Measurements from ENCODE around the gene PCDHB6. TPM values are rescaled to one million over a fixed set of nuclear protein-coding genes. Genes with fewer than 3 reads are reported as not detected.

Gene PCDHB6
- total RNA-seq, 1 experiment from 2014 or later, result 1.9 TPM

- H3K36me3 ChIP-seq (ENCODE audit: control insufficient read depth, insufficient read depth, low read length), result no peaks in the 10 kb centered on the region
- in situ Hi-C loops (cut with HindIII; ENCODE audit: low pct_unique_long_range_greater_than_20kb, low sequenced_read_pairs), result no loop called here
- POLR2A ChIA-PET, result no interaction called here
- no peak for ATAC-seq
- no peak for DNase-seq (ENCODE audit: low read depth, low spot score)
- intact Hi-C loops (cut with micrococcal nuclease; ENCODE audit: unreplicated experiment), result no loop called here
- H3K9me3 ChIP-seq (ENCODE audit: control insufficient read depth, insufficient read depth, low read depth, low read length), result no peaks in the 10 kb centered on the region
- BruUV-seq (replicated peaks), result no TSS peak
- no peak overlapping the region for H3K27ac ChIP-seq (ENCODE audit: low read length)
- TF ChIP-seq REST (IDR thresholded peaks at IDR 0.05; ENCODE audit: insufficient read depth in 1 of 2, low read depth in 2 of 2, low read length in 1 of 2) (no peak), CTCF (IDR thresholded peaks at IDR 0.05) (no peak), SIN3A (IDR thresholded peaks at IDR 0.05; ENCODE audit: borderline replicate concordance, insufficient read depth, low read depth, low read length) (no peak), POLR2AphosphoS5 (IDR thresholded peaks at IDR 0.05; ENCODE audit: low read depth, low read length) (no peak), TCF7L2 (IDR thresholded peaks at IDR 0.05; ENCODE audit: low read depth, low read length) (no peak)
- H3K4me3 ChIP-seq (ENCODE audit: low read depth in 2 of 2, low read length in 2 of 2), result no peak overlapping the region
- H3K27me3 ChIP-seq (ENCODE audit: control insufficient read depth, insufficient read depth, low read length), result no peaks in the 10 kb centered on the region
- no peaks in the 10 kb centered on the region for H3K4me1 ChIP-seq (ENCODE audit: control insufficient read depth, insufficient read depth, low read length)
- CTCF ChIA-PET, result no interaction called here
Observed at GRCh38 chr5:141105350-141105749, 44.5 kb upstream of the PCDHB6 start.

- H3K27ac ChIP-seq (ENCODE audit: low read length), result no peak overlapping the region
- TF ChIP-seq CTCF (IDR thresholded peaks at IDR 0.05), result no peak
- TF ChIP-seq TCF7L2 (IDR thresholded peaks at IDR 0.05; ENCODE audit: low read depth, low read length), result no peak
- no peak for TF ChIP-seq REST (IDR thresholded peaks at IDR 0.05; ENCODE audit: insufficient read depth in 1 of 2, low read depth in 2 of 2, low read length in 1 of 2)
- TF ChIP-seq SIN3A (IDR thresholded peaks at IDR 0.05; ENCODE audit: borderline replicate concordance, insufficient read depth, low read depth, low read length), result no peak
- no peak for TF ChIP-seq POLR2AphosphoS5 (IDR thresholded peaks at IDR 0.05; ENCODE audit: low read depth, low read length)
- no peaks in the 10 kb centered on the region for H3K4me1 ChIP-seq (ENCODE audit: control insufficient read depth, insufficient read depth, low read length)
- no peaks in the 10 kb centered on the region for H3K36me3 ChIP-seq (ENCODE audit: control insufficient read depth, insufficient read depth, low read length)
- no peak for DNase-seq (ENCODE audit: low read depth, low spot score)
- intact Hi-C loops (cut with micrococcal nuclease; ENCODE audit: unreplicated experiment) (no loop called here), in situ Hi-C loops (cut with HindIII; ENCODE audit: low pct_unique_long_range_greater_than_20kb, low sequenced_read_pairs) (no loop called here)
- no TSS peak for BruUV-seq (replicated peaks)
- H3K9me3 ChIP-seq (ENCODE audit: control insufficient read depth, insufficient read depth, low read depth, low read length), result no peaks in the 10 kb centered on the region
- CTCF ChIA-PET, result no interaction called here
- no peak overlapping the region for H3K4me3 ChIP-seq (ENCODE audit: low read depth in 2 of 2, low read length in 2 of 2)
- POLR2A ChIA-PET, result no interaction called here
- H3K27me3 ChIP-seq (ENCODE audit: control insufficient read depth, insufficient read depth, low read length), result no peaks in the 10 kb centered on the region
- no peak for ATAC-seq
Observed at GRCh38 chr5:141119250-141119649, 30.6 kb upstream of the PCDHB6 start.

Data from Panc1 (cell line).